Fibroblast of lung (primary cell): ENCODE measurements around the gene NOD1.

Source experiments
- CTCF ChIP-seq, 2 donors: IDR thresholded peaks in 1 of 2; conservative IDR thresholded peaks in 1 of 2; 1 replicate in 1 of 2; 2 replicates in 1 of 2; pipeline ENCODE4 v1.5.1; 2011 to 2012; ENCODE audit warnings: low read length in 2 of 2, control low read depth in 1 of 2, inconsistent platforms in 1 of 2, low read depth in 1 of 2, mild to moderate bottlenecking in 1 of 2
- EZH2 ChIP-seq: IDR thresholded peaks from 2 replicates; pipeline ENCODE4 v1.5.1; 2012; ENCODE audit warnings: low read length, control low read depth, mild to moderate bottlenecking; ENCODE audit errors: missing control alignments

GRCh38 chr7:30476459-30477145 is 2.0 kb downstream of the NOD1 start:
- TF ChIP-seq CTCF (conservative IDR thresholded peaks at IDR 0.05 in 1 of 2, IDR thresholded peaks at IDR 0.05 in 1 of 2; ENCODE audit: low read depth in 1 of 2, low read length in 2 of 2) (no peak), EZH2 (no peak)
